Osteoblast (primary cell): ENCODE data around the gene SLC6A2. TPM values are rescaled to one million over a fixed set of nuclear protein-coding genes. Genes with fewer than 3 reads are reported as not detected.

Experiments
- DNase-seq: peaks from one replicate; pipeline ENCODE4 v3.0.0; 2011; ENCODE audit warnings: low spot score, mixed read lengths; ENCODE audit not compliant: insufficient read length; ENCODE audit errors: missing footprints
- H2AFZ ChIP-seq: 2 replicates; pipeline ENCODE4 v1.6.0; 2011; ENCODE audit warnings: mild to moderate bottlenecking, low read length
- H3K27ac ChIP-seq: 2 replicates; pipeline ENCODE4 v1.5.1; 2011; ENCODE audit warnings: mild to moderate bottlenecking, low read depth, low read length, moderate library complexity
- H3K27me3 ChIP-seq: 2 replicates; pipeline ENCODE4 v1.6.0; 2012; ENCODE audit warnings: mild to moderate bottlenecking, control low read depth, inconsistent platforms, low read length, moderate library complexity; ENCODE audit not compliant: insufficient read depth
- H3K36me3 ChIP-seq: 2 replicates; pipeline ENCODE4 v1.5.1; 2011; ENCODE audit warnings: mild to moderate bottlenecking, low read length, control low read depth, moderate library complexity; ENCODE audit not compliant: insufficient read depth
- H3K4me1 ChIP-seq: 2 replicates; pipeline ENCODE4 v1.5.1; 2011; ENCODE audit warnings: mild to moderate bottlenecking, low read length, control low read depth, moderate library complexity; ENCODE audit not compliant: insufficient read depth
- H3K4me2 ChIP-seq: 2 replicates; pipeline ENCODE4 v1.6.0; 2011; ENCODE audit warnings: mild to moderate bottlenecking, low read length; ENCODE audit not compliant: insufficient read depth
- H3K4me3 ChIP-seq: fragments of 200-600 bp; sonication (generic); 3 replicates; pipeline ENCODE4 v1.5.1; 2012; ENCODE audit warnings: mild to moderate bottlenecking, low read length, inconsistent platforms; ENCODE audit not compliant: insufficient read depth
- H3K79me2 ChIP-seq: 2 replicates; pipeline ENCODE4 v1.6.0; 2012; ENCODE audit warnings: mild to moderate bottlenecking, low read length, control low read depth, inconsistent platforms; ENCODE audit not compliant: insufficient read depth
- H3K9me3 ChIP-seq: 2 replicates; pipeline ENCODE4 v1.5.1; 2011; ENCODE audit warnings: low read depth, low read length, control low read depth
- H4K20me1 ChIP-seq: 2 replicates; pipeline ENCODE4 v1.6.0; 2012; ENCODE audit warnings: mild to moderate bottlenecking, low read length, control low read depth; ENCODE audit not compliant: insufficient read depth
- total RNA-seq: library from RNA; depleted of rRNA; stranded (reverse); fragments of >200 nt; gene quantifications from 2 replicates; pipeline ENCODE4 v1.2.3, GENCODE V29; 2012
- TF ChIP-seq, protein P1 (sequence below): IDR thresholded peaks from 2 replicates; pipeline ENCODE4 v1.5.1; 2011; ENCODE audit warnings: mild to moderate bottlenecking, low read depth, low read length, moderate library complexity; ENCODE audit errors: extremely low read depth

The SLC6A2 gene
- total RNA-seq, 1 donor, result not detected

DNA sequence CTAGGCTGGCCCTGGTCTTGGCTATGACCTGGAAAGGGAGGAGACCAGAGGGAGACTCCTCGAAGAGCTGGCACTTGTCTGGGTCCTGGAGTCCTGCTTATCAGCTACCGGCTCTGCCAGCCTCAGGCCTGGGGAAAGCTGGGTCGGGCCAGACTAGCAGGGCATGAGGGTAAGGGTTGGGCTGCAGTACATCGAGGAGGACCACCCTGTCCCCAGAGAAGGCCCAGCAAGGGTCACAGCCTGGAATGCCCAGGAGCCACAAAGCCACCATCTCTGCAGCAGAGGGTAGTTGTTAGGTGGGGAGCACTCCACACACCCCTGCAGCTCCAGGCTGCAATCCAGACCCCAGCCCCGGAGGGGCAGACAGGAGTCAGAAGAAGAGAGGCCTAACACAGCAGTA is 54.0 kb downstream of the SLC6A2 start:
- Histone ChIP-seq H3K4me3 (no peak overlapping the region), H2AFZ (no peak overlapping the region), H3K4me2 (no peak overlapping the region), H3K27ac (no peak overlapping the region), H3K27me3 (peaks cover 4% of the 10 kb centered on the region), H3K36me3 (no peaks in the 10 kb centered on the region), H4K20me1 (peaks cover 3% of the 10 kb centered on the region), H3K79me2 (no peaks in the 10 kb centered on the region), H3K4me1 (no peaks in the 10 kb centered on the region), H3K9me3 (no peaks in the 10 kb centered on the region)
- TF ChIP-seq, protein P1, sequence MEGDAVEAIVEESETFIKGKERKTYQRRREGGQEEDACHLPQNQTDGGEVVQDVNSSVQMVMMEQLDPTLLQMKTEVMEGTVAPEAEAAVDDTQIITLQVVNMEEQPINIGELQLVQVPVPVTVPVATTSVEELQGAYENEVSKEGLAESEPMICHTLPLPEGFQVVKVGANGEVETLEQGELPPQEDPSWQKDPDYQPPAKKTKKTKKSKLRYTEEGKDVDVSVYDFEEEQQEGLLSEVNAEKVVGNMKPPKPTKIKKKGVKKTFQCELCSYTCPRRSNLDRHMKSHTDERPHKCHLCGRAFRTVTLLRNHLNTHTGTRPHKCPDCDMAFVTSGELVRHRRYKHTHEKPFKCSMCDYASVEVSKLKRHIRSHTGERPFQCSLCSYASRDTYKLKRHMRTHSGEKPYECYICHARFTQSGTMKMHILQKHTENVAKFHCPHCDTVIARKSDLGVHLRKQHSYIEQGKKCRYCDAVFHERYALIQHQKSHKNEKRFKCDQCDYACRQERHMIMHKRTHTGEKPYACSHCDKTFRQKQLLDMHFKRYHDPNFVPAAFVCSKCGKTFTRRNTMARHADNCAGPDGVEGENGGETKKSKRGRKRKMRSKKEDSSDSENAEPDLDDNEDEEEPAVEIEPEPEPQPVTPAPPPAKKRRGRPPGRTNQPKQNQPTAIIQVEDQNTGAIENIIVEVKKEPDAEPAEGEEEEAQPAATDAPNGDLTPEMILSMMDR, result no peak
- no peak for DNase-seq

DNA sequence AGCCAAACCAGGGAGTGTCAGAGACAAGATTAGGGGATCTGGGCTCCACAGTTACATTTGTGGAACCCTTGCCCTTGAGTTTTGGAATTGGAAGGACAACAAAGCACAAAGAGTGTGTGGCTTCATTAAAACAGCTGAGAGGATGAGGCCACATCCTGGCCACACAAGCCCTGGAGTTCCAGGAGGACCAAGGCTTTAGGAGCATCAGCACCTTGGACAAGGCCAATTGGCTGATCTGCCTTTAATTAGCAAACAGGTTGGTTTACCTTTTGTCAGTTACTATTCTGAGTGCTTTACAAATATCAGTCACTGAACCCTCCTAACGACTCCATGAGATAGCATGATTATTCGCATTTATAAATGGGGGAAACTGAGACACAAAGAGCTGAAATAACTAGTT is 54.7 kb downstream of the SLC6A2 start:
- Histone ChIP-seq H4K20me1 (peaks cover 3% of the 10 kb centered on the region), H3K4me2 (no peak overlapping the region), H3K4me3 (no peak overlapping the region), H3K36me3 (no peaks in the 10 kb centered on the region), H3K9me3 (no peaks in the 10 kb centered on the region), H2AFZ (no peak overlapping the region), H3K27ac (no peak overlapping the region), H3K27me3 (peaks cover 1% of the 10 kb centered on the region), H3K79me2 (no peaks in the 10 kb centered on the region), H3K4me1 (no peaks in the 10 kb centered on the region)
- TF ChIP-seq, protein P1, result no peak
- DNase-seq, result no peak

DNA sequence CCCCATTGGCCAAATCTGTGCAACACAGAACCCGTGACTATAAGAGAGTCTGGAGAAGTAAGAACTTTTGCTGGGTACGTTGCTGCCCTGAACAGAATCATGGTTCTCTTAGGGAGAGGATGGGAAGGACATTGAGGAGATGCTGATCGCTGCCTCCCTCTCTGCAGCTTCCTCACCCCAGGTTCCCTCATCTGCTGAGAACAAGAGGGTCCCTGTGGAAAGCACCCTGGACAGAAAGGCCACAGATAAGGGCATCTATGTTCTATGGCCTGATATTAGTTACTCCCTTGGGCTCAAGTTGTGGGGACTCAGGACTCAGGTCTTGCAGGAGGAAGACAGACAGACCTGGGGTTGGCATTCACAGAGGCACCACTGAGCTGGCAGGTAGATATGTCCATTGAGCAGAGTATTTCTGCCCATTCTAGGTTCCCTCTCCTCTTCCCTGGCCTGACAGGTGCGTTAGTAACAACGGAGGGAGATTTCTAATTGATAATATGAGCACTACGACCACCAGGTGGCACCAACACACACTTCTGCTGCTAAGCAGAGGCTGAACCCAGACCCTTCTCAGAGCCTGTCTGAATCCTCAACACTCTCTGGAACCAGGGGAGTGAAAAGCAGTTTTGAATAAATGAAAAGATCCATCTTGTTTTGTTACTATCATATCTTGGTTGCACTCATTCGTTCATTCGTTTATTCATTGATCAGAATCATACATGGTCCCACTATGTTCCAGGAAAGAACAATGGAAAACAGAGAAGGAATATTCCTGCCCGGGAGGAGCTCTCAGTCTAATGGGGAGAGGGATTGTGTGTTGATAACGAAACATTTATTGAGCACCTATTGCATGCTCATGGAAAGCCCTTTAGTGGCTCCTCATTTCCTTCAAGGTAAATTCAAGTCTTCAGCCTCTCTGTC is 56.4 kb downstream of the SLC6A2 start:
- H3K36me3 ChIP-seq, result no peaks in the 10 kb centered on the region
- no peak overlapping the region for H3K4me3 ChIP-seq
- H4K20me1 ChIP-seq, result peaks cover 3% of the 10 kb centered on the region
- no peaks in the 10 kb centered on the region for H3K9me3 ChIP-seq
- no peaks in the 10 kb centered on the region for H3K4me1 ChIP-seq
- H3K27me3 ChIP-seq, result no peaks in the 10 kb centered on the region
- H3K27ac ChIP-seq, result no peak overlapping the region
- TF ChIP-seq, protein P1, result peak; percentile 70
- no peak for DNase-seq
- no peak overlapping the region for H3K4me2 ChIP-seq
- no peak overlapping the region for H2AFZ ChIP-seq
- no peaks in the 10 kb centered on the region for H3K79me2 ChIP-seq

DNA sequence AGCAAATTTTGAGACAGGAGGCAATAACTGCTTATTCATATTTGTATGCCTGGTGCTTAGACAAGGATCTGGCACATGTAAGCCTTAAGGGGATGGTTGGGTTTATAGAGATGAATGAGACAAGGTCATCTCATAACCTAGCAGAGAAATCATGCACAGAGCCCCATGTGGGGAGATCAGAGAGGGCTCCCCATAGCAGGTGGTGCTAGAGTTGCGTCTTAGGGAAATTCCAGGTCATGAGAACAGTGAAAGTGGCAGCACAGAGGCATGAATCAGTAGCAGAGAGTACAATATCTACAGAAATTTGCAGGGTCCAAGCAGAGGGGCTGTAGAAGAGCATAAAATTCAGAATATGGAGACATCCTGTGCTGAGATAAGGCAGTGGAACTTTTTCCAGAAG is 57.3 kb downstream of the SLC6A2 start:
- Histone ChIP-seq H3K9me3 (no peaks in the 10 kb centered on the region), H4K20me1 (peaks cover 3% of the 10 kb centered on the region), H3K4me1 (no peaks in the 10 kb centered on the region), H3K27me3 (no peaks in the 10 kb centered on the region), H3K4me2 (no peak overlapping the region), H3K79me2 (no peaks in the 10 kb centered on the region), H3K27ac (no peak overlapping the region), H2AFZ (no peak overlapping the region), H3K36me3 (no peaks in the 10 kb centered on the region), H3K4me3 (no peak overlapping the region)
- DNase-seq, result no peak
- TF ChIP-seq, protein P1, result no peak
